Measurements from ENCODE around the gene TSTD2.
"Not testable (repeated sequence)": the region's sequence is repeated elsewhere in the genome, so short reads cannot be mapped to it uniquely, and the experiment has no call there.

Gene TSTD2

DNA sequence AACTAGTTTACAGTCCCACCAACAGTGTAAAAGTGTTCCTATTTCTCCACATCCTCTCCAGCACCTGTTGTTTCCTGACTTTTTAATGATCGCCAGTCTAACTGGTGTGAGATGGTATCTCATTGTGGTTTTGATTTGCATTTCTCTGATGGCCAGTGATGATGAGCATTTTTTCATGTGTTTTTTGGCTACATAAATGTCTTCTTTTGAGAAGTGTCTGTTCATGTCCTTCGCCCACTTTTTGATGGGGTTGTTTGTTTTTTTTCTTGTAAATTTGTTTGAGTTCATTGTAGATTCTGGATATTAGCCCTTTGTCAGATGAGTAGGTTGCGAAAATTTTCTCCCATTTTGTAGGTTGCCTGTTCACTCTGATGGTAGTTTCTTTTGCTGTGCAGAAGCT lies 51.6 kb downstream of the TSTD2 start:
- not testable (repeated sequence) for DNase-seq

DNA sequence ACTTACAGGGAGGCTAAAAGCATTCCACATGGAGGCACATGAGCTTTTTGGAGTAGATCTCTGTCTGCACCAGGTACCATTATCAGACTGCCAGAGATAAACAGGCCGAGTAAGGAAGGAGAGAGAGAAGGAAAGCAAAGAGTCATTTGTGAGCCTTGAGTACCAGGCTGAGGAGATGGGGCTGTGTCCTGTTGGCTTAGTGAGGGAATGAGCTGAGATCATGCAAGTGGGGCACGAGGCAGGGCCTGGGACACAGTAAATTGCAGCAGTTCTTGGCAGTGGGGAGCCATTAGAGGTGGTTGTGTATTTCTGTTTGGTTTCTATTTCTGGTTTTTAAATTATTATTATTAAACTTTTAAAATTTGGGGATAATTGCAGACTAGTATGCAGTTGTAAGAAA lies 53.3 kb downstream of the TSTD2 start:
- no peak for DNase-seq

DNA sequence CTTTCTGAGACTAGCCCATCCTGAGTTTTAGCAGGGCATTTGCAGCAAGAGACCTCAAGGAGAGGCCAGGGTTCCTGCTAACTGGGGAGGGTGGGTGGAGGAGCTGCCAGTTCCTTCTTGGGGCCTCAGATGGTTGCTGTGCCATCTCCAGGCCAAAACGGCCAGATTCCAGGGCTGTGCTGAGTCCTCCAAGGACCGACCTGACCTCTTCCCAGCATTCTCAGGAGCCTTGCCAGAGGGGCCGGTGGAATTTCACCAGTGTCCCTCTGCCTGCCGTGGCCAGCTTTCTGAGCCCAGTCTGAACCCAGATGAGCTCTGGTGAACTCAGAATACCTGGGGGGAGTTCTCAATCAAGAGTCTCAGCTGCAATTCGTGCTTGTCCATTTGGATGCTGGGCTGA lies 54.3 kb downstream of the TSTD2 start:
- DNase-seq: no peak

DNA sequence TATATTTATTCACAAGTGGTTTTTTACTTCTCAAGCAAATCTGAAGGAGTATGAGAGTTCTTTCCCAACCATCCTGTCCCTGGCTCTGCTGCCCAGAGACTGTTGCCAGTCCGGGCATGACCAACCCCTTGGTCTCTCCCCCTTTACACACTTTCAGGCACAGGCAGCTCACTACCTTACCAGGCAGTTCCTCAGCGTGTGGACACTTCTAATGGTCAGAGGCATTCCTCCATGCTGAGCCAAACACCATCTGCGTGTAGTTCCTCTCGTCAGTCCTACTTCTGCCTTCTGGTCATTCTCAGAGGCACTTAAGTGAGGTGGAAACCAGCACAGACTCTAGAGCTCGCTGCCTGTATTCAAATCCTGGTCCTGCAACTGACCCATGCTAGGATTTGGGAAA lies 56.1 kb downstream of the TSTD2 start:
- DNase-seq: no peak

DNA sequence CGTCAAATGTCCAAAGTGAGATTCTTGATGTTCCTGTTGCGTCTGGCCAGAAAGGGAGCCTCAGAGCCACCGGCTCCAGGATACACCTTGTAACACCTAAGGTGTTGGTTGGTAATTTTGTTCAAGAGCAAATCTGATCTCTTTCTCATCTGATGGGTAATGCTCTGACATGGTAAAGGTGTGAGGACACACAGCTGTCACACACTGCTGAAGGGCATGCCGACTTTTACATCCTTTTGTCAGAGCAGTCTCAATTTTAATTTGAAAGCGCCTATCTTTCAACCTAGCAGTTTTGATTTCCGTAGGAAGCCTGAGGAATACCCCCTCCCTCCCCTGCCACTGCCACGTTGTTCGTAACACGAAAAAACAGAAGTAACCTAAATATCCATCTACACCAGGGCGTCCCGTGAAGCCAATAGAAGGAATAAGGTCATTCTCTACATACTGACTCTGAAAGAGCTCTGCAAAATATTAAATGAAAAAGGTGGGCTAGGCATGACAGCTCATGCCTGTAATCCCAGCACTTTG lies 57.4 kb downstream of the TSTD2 start:
- DNase-seq: no peak

DNA sequence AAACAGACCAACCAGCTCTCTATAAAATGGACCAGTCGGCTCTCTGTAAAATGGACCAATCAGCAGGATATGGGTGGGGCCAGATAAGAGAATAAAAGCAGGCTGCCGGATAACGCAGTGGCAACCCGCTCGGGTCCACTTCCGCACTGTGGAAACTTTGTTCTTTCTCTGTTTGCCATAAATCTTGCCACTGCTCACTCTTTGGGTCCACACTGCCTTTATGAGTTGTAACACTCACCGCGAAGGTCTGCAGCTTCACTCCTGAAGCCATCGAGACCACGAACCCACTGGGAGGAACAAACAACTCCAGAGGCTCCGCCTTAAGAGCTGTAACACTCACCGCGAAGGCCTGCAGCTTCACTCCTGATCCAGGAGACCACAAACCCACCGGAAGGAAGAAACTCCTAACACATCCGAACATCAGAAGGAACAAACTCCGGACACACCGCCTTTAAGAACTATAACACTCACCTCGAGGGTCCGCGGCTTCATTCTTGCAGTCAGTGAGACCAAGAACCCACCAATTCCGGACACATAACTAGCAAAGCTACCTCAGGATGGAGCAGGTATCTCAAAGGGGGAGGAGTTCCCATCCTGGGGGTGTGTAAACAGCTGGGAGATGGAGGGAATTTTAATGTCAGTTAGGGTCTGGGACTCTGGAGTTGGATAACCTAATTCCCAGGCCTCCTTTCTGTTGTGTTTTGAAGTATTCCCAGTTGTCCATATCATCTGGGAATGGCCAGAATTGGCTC lies 58.1 kb downstream of the TSTD2 start:
- not testable (repeated sequence) for DNase-seq

DNA sequence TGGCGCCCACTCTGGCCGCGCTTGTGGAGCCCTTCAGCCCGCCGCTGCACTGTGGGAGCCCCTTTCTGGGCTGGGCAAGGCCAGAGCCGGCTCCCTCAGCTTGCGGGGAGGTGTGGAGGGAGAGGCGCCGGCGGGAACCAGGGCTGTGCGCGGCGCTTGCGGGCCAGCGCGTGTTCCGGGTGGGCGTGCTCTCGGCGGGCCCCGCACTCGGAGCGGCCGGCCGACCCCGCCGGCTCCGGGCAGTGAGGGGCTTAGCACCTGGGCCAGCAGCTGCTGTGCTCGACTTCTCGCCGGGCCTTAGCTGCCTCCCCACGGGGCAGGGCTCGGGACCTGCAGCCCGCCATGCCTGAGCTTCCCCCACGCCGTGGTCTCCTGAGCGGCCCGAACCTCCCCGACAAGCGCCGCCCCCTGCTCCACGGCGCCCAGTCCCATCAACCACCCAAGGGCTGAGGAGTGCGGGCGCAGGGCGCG lies 59.0 kb downstream of the TSTD2 start:
- DNase-seq: not testable (repeated sequence)

DNA sequence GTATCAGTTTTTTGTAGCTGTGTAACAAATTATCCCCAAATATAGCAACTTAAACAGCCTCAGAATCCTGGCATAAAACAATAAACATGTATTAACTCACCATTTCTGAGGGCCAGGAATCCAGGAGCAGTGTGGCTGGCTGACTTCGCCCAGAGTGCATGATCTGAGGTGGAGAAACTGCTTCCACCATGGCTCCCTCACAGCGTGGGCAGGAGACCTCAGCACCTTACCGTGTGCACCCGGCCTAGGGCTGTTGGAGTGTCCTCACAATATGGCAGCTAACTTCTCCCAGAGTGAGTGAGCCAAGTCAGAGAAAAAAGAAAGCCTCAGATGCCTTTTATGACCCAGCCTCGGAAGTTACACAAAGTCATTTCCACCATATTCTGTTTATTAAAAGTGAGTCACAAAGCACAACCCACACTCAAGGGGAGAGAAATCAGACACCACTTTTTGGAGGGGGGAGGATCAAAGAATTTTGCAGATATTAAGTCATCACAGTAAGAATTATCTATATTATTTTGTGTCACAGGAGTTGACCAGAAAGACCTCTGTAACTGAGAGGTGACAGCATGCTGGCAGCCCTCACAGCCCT lies 59.6 kb downstream of the TSTD2 start:
- DNase-seq: no peak

DNA sequence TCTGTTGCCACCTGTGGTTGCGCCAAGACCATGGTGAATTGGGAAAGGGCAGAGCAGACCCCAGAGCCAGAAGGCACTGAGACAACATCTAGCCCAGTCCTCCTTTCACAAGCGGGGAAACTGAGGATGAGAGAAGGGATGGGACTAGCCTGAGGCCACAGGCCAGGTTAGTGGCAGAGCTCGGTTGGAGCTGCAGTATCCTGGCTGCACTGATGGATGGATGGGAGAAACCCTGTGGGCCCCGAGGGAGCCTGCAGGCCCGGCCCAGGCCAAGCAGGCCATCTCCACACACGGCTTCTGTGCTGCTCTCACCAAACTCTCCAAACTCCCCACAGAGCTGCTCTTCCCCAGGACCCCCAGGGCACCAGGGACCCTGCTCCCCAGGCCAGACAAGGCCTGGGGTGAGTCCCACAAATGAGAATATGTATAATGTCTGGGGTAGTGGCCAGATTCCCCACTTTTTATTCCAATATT lies 60.2 kb downstream of the TSTD2 start:
- no peak for DNase-seq

DNA sequence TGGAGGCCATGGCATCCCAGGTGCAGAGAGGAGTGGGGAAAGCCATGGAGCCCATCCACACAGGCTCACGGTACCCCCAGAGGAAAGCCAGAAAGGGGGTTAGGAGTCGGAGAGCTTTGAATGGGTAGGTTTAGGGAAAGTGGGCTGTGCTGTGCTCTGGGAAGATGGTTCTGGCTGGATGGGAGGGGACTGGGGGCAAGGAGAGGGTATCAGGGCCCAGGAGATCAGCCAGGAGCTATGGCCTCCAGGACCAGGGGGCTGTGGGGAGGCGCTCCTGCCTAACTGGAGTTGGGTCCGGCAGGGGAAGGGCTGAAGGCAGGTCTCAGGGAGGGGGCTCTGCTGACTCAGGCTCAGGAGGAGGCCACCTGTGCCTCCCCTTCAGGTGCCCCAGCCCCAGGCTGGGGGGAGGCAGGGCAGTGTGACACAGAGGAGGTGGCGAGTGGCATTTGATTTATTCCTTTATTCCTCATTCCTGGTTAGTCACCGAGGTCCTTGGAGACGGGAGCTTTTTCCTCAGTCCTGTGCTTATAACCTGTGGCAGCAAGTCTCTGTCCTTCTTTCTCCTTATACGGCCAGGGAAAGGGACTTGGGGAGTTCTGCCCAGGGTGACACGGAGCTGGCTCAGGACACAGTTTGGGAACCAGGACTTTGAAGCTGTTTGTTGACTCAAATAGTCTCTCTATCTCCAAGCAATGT lies 60.8 kb downstream of the TSTD2 start:
- no peak for DNase-seq

DNA sequence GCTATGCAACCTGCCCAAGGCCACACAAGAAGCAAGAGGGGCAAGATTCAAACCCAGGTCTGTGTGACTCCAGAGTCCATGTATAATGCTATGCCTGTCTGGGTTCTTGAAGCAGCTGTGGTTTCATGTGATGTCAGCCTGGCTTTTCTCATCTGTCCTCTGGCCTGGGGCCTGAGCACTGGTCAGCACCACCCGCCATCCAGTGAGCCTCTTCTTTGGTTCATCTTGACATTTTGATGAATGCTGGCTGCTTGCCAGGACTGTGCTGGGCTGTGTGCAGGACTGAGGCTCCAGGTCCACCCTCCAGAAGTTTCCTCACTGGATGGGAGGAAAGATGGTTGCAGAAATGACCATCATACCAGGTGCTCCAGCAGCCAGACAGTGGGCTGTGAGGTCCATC lies 61.5 kb downstream of the TSTD2 start:
- no peak for DNase-seq

DNA sequence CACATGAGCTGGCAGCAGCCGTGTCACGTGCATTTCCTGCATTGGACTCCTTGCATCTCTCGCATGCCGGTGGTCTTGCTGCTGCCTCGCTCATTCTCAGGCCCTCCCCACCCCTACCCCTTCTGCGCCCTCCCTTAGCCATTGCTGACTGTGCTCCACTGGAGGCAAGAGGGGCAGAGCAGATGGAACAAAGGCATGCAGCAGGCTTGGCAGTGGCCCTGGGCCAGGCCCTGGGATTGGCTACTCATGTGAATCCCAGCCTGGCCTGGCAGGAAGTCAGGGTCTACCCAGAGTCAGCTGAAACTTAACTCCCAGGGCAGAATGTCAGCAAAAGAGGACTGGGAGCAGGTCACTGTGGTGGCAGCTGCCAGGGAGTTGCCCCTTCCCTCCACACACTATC lies 62.3 kb downstream of the TSTD2 start:
- DNase-seq: peak; percentile 69

DNA sequence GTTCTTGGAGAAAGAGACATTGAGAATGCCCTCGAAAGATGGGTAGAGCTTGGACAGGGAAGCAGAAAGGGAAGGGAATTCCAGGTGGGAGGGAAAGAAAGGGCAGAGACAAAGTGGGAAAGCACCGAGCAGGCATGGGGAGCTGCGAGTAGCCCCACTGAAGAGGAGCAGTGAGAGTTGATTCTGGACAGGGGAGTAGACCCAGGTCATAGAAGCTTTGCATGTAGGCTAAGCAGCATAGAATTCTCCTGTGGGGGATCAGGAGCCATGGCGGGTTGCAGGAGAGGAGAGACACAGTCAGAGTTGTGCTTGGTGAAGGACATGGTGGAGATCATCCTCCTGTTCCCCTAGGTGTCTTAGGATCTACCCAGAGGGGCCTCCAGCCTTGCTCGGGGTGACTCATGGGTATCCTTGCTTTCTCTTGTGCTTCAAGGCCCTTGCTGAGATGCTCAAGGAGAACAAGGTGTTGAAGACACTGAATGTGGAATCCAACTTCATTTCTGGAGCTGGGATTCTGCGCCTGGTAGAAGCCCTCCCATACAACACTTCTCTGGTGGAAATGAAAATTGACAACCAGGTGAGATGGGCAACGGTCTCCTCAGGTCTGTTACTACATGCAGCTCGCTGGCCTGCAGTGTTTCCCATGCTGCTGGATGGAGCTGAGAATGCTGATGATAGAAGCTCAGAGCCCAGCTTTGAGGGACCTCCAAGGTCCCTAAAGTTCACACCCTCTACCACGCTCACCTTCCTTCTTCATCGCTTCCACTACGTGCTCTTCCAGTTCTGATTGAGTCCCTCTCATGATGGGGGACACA lies 64.5 kb downstream of the TSTD2 start:
- no peak for DNase-seq

DNA sequence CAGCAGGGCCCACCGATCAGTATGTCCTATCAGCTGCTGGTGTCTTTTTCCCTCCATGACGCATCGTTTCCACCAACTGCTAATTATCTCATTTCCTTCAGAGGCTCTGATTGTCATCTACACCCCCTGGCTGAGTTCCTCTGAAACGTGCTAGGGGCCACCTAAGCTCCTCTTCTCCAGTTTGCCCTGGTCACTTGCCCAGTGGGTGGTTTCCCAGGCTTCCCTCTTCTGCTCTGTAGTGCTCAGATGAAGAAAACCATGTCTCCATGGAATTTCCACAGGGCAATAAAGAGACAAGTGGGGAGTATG lies 65.3 kb downstream of the TSTD2 start:
- DNase-seq: no peak

DNA sequence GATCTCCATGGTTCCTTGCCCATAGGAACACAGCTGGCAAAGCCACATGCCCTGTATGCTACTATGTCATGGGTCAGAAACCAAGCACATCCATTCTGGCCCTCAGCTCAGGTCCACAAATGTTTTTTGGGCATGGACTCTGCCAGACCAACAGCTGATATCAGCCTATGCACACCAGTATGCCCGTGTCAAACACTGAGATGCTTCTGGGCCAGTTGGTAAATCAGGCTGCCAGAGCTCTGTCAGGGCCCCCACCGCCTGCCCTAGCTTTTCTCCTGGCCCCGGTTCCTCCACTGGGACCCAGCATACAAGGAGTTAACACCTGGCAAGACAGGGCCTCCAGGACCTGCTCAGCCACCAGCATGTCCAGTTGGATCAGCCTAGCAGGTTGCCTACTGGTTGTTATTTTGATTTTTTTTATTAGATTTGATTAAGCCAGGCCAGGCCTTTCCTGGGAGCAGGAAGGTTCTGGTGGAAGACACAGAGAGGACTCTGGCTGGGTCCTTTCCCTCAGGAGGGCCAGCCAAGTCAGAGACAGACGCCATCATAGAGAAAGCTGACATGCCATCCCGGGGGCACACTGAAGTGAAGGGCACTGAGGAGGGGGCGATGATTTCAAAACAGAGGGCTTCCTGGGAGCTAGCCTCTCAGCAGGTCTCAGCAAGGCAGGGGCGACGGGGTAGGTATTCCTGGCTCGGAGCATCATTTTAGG lies 65.8 kb downstream of the TSTD2 start:
- no peak for DNase-seq

DNA sequence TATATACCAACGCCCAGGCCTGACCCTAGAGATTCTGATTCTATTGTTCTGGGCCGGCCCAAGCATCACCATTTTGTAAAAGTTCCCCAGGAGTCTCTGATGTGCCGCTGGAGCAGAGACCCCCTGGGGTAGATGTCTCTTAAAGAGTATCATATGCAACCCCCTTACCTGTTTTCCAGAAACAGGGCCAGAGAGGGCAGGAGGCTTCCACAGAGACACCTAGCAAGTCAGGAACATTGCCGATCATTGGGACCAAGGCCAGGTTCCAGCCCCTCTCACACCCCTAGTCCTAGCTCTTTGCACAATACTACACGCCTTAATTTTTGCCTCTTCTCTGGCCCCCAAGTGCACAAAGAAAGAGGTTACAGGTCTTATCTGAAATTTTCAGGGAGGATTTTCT lies 67.9 kb downstream of the TSTD2 start:
- DNase-seq: no peak

DNA sequence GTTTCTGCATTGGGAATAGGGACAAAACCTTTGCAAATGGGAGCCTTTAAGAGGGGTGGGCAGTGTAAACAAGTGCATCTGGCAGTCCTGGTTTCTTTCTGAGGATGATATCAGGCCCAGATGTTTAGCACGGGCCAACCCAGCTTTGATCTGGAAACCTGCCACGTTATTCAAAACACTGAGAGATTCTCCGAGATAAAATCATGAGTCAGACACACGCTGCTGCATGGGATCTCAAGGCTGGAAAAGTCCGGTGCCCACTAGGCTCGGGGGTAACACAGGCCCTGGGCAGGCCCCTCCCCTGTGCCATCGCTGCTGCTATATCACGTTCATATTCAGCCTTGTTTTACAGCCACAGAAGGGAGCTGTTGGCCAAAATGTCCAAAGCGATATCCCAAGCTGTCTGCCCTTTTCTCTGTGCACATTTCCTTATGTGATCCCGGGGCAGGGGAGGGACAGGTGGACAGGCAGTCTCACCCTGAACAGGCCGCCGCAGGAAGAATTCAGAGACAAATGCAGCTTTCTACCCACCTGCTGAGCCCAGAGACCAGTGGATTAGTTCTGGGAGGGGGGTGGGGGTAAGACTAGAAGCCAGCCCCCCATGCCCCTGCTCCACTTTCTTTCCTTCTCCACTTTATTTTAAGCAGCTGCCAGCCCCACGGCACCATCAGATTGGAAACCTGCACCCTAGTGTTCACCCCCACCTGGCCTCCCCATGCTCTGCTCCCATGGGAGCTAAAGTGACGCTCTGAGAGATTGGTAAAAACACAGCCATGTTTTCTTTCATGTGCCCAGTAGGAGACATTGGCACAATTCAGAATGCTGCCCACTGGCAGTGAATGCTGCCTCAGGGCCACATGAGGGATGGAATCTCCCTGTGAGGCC lies 68.6 kb downstream of the TSTD2 start:
- no peak for DNase-seq

DNA sequence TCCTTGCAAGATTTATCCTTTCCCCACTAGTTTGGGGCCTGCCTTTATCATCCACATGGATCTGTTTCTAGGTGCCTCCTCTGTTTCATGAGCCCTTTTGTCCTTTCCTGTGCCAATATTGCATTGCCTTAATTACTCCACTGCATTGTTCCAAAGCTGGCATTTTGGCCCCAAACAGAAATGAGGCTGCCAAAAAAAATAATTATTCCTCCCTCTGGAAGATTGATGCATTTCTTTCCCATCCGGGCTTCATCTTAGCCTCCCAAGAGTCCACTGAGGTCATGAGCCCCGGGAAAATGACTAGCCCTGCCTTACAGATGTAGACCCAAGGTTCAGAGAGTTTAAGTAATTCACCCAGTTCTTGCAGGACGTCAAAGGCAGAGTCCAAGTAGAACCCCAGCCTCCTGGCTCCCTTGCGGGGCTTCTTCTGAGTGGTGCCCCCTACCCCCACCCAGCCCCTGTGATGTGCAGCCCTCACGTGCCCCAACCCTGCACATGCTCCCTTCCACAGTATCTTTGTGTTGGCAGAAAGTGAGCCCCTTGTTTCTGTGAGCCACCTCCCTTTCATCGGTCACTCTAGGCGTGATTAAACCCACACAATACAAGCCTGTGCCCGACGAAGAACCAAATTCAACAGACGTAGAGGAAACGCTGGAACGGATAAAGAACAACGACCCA lies 69.6 kb downstream of the TSTD2 start:
- no peak for DNase-seq

DNA sequence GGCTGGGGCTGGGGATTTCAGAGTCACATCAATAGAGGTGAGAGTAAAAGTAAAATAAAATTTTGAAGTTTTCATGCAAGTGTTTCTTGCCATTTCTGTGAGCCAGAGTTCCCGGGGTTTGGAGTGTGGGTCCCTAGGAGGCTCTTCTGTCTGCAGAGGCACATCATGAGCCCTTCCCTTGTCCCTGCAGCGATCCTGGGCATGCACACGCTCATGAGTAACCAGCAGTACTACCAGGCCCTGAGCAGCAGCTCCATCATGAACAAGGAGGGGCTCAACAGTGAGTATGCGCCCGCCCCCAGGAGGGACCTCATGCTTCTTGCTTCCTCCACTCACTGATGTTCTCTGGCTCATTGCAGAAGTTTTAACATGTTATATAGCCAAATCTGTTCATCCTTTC lies 70.6 kb downstream of the TSTD2 start:
- DNase-seq: no peak

DNA sequence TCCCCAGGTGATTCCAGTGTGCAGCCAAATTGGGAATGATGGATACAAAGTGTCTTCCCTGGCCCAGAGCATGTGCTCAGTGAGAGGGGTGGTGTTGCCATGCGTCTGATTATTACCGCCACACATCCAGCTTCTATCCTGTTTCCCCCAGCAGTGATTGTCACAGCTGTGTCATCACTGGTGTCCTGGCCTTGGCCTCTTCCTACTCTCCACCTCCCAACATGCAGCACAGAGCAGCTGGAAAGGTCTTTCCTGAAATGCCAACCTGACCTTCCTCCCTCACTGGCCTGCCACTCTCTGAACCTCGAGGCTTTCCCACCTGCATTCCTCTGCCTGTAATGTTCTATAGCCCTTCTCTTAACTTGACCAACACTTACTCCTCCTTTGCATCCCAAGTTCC lies 71.7 kb downstream of the TSTD2 start:
- DNase-seq: no peak

DNA sequence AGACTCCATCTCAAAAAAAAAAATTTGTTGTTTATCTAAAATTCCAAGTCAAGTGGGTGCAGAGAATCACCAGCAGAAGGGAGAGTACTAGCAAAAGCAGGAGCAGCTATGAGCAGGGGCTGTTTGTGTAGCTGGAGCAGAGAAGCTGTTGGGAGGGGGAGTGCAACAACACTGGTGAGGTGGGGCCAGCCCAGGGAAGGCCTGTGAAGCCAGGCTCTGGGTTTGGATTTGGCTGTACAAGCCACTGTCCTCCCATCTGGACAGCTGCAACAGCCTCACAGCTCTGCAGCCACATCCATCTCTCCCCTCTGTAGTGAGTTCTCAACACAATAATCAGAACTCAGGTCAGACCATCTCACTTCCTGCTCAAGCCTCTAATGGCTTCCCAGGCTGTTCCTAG lies 72.3 kb downstream of the TSTD2 start:
- DNase-seq: no peak
